ENCODE measurements around the gene CST1. TPM values are rescaled to one million over a fixed set of nuclear protein-coding genes. Genes with fewer than 3 reads are reported as not detected.
"Not testable (repeated sequence)": the region's sequence is repeated elsewhere in the genome, so short reads cannot be mapped to it uniquely, and the experiment has no call there.

The CST1 gene
- total RNA-seq, 1 donor from 2014 or later: not detected

GRCh38 chr20:23772074-23772473, 21.3 kb upstream of the CST1 start:
- FAIRE-seq (peak; percentile 81), DNase-seq (ENCODE audit: low read depth) (no peak)
- TF ChIP-seq CTCF (IDR thresholded peaks at IDR 0.05; ENCODE audit: insufficient read depth, low read length, severe bottlenecking): no peak

GRCh38 chr20:23770384-23770783, 19.6 kb upstream of the CST1 start:
- TF ChIP-seq CTCF (IDR thresholded peaks at IDR 0.05; ENCODE audit: insufficient read depth, low read length, severe bottlenecking): no peak
- no peak overlapping the region for H3K4me3 ChIP-seq (ENCODE audit: low read depth, low read length)
- FAIRE-seq: no peak
- H3K27me3 ChIP-seq (ENCODE audit: control insufficient read depth, insufficient read depth, low read length): no peaks in the 10 kb centered on the region
- DNase-seq (ENCODE audit: low read depth): no peak
- no peaks in the 10 kb centered on the region for H3K36me3 ChIP-seq (ENCODE audit: control insufficient read depth, insufficient read depth, low read length)

More at GRCh38 chr20:23772074-23772473, 21.3 kb upstream of the CST1 start:
- Histone ChIP-seq H3K36me3 (ENCODE audit: control insufficient read depth, insufficient read depth, low read length) (no peaks in the 10 kb centered on the region), H3K27me3 (ENCODE audit: control insufficient read depth, insufficient read depth, low read length) (no peaks in the 10 kb centered on the region), H3K4me3 (ENCODE audit: low read depth, low read length) (no peak overlapping the region)

- FAIRE-seq; H3K27me3 ChIP-seq (ENCODE audit: control insufficient read depth, insufficient read depth, low read length); H3K4me3 ChIP-seq (ENCODE audit: low read depth, low read length); DNase-seq (ENCODE audit: low read depth); H3K36me3 ChIP-seq (ENCODE audit: control insufficient read depth, insufficient read depth, low read length): not testable (repeated sequence)
These were observed 17.8 kb upstream of the CST1 start for GRCh38 chr20:23768520-23768919.

- FAIRE-seq: no peak
These were observed 15.8 kb upstream of the CST1 start for GRCh38 chr20:23766531-23766930.

GRCh38 chr20:23765578-23765977, 14.8 kb upstream of the CST1 start:
- no peak overlapping the region for H3K4me3 ChIP-seq (ENCODE audit: low read depth, low read length)
- DNase-seq (ENCODE audit: low read depth) (no peak), FAIRE-seq (no peak)
- H3K36me3 ChIP-seq (ENCODE audit: control insufficient read depth, insufficient read depth, low read length): no peaks in the 10 kb centered on the region
- no peak for TF ChIP-seq CTCF (IDR thresholded peaks at IDR 0.05; ENCODE audit: insufficient read depth, low read length, severe bottlenecking)
- no peaks in the 10 kb centered on the region for H3K27me3 ChIP-seq (ENCODE audit: control insufficient read depth, insufficient read depth, low read length)

More at GRCh38 chr20:23766531-23766930, 15.8 kb upstream of the CST1 start:
- TF ChIP-seq CTCF (IDR thresholded peaks at IDR 0.05; ENCODE audit: insufficient read depth, low read length, severe bottlenecking): no peak
- Histone ChIP-seq H3K4me3 (ENCODE audit: low read depth, low read length) (no peak overlapping the region), H3K36me3 (ENCODE audit: control insufficient read depth, insufficient read depth, low read length) (no peaks in the 10 kb centered on the region), H3K27me3 (ENCODE audit: control insufficient read depth, insufficient read depth, low read length) (no peaks in the 10 kb centered on the region)
- no peak for DNase-seq (ENCODE audit: low read depth)

- not testable (repeated sequence) for H3K4me3 ChIP-seq (ENCODE audit: low read depth, low read length); FAIRE-seq; H3K36me3 ChIP-seq (ENCODE audit: control insufficient read depth, insufficient read depth, low read length); DNase-seq (ENCODE audit: low read depth); H3K27me3 ChIP-seq (ENCODE audit: control insufficient read depth, insufficient read depth, low read length)
These were observed 13.9 kb upstream of the CST1 start for GRCh38 chr20:23764630-23765029.

GRCh38 chr20:23763345-23763744, 12.6 kb upstream of the CST1 start:
- Histone ChIP-seq H3K4me3 (ENCODE audit: low read depth, low read length) (no peak overlapping the region), H3K27me3 (ENCODE audit: control insufficient read depth, insufficient read depth, low read length) (no peaks in the 10 kb centered on the region), H3K36me3 (ENCODE audit: control insufficient read depth, insufficient read depth, low read length) (no peaks in the 10 kb centered on the region)
- TF ChIP-seq CTCF (IDR thresholded peaks at IDR 0.05; ENCODE audit: insufficient read depth, low read length, severe bottlenecking): no peak
- peak; percentile 58 for FAIRE-seq
- DNase-seq (ENCODE audit: low read depth): no peak

Measured in bronchial epithelial cell (primary cell).